8988T (cell line): Measurements from ENCODE around the gene GIGYF2.

Experiments used
- DNase-seq: peaks from one replicate; pipeline ENCODE4 v3.0.0; 2011

GIGYF2 gene

DNA sequence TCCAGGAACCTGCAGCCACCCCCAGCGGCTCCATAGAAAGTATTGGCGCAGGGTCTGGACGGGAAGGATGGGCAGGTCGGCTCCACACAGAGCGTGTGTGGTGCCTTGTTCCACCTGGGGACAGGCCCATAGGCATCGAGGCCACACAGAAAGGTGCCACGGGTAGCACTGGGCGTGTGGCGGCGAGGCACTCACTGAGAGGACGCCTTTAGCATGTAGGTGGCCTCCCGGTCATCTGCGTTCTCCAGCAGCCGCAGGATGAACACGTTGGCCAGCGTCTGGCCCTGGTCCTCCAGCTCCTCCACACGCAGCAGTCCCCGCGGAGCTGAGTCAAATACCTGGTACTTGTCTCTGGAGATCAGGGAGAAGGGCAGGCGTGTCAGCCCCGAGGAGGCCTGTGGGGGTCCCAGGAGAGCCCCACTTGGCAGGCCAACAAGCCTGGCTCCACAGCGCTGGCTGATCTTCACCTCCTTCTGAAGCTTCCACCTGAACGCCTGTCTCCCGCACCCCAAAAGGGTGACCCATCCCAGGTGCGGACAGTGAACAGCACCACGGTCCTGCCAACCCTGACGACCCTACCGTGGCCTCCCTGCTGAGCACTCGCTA is 186.1 kb downstream of the GIGYF2 start:
- no peak for DNase-seq

DNA sequence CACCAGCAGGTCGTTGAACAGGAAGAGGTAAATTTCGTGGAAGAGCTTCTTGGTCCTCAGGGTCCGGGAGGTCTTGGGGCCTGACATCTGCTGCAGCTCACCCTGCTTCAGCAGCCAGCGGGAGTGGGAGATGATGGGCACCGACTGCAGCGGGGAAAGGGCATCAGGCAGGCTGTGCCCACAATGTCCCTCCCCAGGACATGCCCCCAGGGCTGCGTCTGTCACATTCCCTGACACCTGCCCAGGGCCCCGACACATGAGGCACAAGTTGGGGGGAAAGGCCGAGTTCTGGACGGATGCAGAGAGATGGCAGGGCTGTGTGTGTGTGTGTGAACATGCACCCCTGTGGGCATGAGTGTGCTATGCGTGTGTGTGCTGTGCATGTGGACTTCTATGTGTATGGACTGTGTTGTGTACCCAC is 186.9 kb downstream of the GIGYF2 start:
- DNase-seq = no peak

DNA sequence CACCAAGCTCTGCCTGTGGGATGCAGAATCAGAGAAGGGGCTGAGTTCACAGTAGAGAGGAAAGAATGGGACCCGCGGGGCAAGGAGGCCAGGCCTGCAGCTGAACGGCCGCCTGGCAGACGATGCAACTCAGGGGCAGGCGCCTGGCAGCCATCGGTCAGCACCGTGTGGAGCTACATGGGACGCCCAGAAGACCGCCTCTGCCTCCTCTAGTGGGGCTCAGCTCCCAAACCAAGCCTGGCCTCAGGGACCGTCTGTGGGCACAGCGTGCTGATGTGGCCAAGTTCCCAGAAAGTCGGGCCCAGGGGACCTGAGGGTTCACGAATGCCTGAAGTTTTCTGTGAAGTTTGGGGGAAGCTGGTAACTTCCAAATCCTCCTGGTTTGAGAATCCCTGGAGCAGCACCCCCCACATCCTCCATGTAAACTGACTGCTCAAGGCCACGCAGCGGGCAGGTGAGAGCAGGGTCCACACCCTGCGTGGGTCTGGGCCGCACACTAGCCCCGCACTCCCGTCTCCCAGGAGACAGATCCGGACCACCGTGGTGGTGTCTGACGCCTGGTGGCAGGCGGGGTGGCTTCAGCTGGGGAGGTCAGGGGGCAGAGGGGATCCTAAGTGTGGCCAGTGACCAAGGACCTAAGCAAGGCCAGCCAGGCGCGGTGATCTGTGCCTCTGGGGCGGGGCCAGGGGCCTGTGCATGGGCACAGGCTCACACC is 187.6 kb downstream of the GIGYF2 start:
- no peak for DNase-seq

DNA sequence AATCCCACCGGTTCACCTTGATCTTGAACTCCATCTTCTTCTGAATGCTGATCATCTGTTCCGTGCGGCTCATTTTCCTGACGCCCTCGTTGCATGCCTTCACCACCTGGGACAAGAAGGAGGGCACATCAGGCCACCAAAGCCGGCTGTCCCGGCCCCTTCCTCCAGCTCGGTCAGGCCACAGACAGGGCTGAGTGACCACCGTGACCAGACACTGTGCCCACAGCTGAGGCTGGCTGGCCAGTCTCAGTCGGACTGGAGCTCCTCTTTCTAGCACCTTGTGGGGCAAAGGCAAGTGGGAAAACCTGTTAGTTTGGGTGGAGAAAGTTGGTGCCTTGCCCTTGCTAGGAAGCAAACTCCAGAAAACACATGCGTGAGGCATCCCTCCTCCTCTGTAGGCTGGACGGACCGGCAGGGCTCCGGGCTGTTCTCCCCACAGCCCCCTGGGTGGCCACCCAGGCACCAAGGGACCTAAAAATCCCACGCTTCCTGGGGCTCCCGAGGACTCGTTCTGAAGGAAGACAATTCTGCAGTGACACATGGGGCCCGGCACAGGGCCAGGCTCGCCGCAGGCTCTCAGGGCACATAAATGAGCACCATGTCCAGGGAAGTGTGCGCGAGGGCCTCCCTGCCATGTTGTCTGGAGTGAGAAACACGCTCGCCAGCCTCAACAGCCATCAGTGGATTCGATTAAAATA is 188.3 kb downstream of the GIGYF2 start:
- DNase-seq = no peak

DNA sequence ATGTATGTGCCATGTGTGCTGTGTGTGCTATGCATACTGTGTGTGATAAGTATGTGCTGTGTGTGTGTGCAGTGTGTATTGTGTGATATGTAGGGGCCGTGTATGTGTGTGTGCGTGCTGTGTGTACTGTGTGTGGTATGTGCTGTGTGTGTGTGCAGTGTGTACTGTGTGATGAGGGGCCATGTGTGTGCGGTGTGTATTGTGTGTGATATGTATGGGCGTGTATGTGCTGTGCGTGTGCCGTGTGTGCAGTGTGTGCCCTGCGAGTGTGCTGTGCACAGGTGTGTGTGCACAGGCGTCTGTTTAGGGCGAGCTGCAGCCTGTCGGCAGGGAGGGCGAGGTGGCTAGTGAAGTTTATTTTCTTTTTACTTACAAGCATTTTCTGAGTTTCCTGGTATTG is 189.0 kb downstream of the GIGYF2 start:
- no peak for DNase-seq

DNA sequence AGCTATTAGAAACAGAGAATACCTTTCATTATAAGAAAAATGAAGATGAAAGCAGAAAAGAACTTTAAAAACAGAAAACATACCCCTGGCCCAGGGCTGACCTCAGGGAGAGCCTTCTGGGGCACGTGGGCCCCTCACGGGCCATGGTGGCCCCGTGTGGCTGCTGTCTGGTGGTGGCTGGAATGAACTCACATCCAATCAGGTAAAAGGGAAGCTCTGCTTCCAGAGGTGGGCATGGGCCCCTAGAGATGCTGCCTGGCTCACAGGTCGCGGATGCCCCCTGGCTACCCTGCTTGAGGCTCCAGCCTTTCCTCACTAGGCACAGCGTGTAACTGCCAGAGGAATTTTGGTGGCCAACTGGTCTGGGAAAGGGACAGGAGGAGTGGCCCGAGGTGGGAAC is 189.5 kb downstream of the GIGYF2 start:
- no peak for DNase-seq

DNA sequence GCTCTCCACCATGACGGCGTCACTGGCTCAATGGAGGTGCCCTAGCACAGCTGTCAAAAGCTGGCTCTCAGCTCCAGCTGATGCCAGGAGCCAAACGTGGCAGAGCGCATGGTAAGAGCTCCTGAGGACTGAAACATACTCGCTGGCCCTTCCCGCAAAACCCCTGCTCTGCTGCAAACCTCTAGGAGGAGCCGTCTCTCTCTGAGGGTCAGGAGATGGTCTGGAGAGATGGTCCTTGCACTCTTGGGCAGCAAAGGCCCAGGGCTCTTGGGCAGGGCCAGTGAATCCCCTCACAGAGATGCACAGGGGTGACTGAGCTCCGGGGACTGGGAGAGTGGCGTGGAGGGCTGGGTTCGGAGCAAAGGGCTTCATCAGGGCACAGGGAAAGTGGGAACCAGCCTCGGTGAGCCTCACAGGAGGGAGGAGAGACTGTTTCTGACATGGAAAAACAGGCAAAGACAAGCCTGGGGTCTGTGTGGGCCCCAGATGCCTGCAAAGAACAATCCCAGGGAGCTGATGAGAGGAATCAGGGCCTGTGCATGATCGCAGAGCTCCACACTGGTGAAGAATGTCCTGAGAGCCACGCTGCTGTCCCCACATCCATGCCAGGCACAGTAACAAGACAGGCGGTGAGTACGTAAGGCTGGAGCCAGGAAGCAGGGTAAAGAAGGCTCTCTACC is 190.2 kb downstream of the GIGYF2 start:
- DNase-seq = no peak

DNA sequence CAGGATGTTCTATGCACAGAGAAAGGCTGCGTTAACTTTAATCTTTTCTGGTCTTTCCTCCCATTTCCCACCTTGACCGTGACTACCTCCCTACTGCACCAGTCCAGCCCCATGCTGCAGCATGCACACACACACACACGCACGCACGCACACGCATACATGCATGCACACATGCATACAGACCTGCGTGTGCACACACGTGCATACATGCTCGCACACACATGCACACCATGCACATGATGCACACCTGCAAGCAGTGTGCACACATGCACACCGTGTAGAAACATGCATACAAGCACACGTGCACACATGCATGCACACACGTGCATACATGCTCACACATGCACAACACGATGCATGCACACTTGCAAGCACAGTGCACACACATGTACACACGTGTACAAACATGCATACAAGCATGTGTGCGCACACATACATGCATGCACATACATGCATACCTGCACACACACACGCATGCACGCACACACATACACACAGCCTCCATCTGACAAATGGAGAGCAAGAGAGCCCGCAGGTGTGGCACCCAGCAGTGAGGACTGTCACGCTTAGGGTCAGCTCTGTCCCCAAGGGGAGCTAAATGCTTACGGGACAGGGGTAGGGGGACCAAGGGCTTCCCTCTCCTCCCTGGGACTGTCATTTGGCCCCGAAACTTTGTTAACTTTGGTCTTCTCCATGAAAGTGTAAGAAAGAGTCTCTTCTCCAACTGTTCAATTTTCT is 191.1 kb downstream of the GIGYF2 start:
- no peak for DNase-seq

DNA sequence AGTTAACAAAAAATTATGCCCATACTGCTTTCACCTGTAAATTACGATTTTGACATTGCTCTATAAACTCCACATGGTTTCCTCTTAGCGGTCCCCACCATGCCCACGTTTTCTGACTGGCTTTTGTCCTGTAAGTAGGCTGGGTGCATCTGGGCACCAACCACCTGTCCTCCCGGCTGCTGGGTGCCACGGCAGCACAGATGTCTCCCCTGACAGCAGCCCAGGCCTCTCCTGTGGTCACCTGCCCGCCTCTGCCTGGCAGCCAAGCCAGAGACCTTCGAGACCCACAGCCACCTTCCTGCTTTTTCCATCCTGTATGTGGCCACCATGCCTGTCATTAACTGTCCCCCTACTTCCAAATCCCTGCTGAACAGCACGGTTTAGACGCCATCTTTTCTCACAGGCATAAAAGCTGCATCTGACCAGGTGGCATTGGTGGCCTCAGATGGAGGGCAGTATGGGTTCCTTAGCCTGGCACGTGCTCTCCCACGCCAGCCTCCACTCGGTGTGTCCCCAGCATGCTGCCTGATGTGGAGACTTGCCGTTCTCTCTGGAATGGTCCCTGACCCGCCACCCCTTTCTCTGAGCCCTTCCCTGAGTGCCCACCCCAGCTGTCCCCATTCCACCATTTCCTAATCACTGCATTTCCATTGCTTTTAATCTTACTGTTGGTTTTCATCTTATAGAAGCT is 191.9 kb downstream of the GIGYF2 start:
- DNase-seq = no peak

DNA sequence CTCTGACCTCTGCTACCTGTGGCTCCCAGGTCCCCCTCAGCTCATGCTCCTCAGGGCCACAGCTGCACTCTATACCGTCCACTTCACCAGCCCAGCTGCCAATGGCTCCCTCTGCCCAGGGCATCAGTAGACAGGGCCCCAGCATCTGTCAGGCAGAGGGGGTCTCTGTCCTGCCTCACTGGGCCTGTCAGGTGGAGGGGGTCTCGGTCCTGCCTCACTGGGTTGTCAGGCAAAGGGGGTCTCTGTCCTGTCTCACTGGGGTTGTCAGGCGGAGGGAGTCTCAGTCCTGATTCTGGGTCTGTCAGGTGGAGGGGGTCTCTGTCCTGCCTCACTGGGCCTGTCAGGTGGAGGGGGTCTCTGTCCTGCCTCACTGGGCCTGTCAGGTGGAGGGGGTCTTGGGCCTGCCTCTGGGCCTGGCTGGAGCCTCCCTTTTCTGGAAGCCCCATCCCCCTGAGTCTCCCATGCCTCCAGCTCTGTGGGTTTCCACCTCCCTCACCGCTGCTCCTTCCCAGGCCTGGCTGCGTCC is 192.8 kb downstream of the GIGYF2 start:
- no peak for DNase-seq

DNA sequence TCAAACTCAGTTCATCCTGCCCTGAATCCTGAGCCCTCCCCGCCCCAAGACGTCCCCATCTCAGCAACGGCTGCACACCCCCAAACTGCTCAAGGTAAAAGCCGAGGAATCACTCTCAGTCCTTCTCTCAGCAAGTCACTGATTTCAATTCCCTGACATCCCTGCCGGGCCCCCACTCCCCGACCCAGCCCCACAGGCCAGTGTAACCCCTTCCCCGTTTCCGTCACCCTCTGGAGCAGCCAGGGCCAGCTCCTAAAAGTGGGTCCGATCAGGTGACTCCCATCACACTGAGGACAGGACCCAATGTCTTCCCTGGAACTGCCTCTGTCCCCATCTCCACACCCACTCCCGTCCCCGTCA is 193.4 kb downstream of the GIGYF2 start:
- no peak for DNase-seq

DNA sequence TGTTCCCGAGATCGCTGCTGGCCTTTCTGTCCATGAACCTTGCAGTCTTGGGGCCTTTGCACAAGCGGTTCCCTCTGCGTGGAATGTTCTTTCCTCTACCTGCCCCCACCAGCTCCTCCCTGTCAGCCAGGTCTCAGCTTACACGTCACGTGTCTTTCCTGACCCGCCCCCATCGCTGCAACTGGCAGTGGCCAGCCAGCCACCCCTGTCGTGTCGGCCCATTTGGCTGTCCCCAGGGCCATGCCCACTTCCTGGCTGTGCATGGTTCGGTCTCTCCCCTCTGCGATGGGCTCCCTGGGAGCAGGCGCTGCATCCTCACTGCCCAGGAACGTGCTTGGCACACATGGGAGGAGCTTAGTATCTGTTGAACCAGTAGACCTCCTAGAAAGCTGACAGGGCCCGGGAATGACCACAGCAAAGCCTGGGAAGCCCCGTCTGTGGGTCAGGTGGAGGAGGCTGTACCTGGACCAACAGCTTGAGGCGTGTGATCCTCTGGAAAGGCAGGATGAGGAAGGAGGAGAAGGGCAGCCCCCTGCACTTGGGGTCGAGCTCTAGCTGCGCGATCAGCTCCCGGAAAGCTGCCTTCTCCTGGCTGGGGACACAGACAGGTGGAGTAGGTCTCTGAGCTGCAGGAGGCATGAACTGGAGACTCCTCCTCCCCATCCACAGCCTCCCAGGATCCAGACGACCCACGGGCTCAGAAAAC is 193.9 kb downstream of the GIGYF2 start:
- no peak for DNase-seq

DNA sequence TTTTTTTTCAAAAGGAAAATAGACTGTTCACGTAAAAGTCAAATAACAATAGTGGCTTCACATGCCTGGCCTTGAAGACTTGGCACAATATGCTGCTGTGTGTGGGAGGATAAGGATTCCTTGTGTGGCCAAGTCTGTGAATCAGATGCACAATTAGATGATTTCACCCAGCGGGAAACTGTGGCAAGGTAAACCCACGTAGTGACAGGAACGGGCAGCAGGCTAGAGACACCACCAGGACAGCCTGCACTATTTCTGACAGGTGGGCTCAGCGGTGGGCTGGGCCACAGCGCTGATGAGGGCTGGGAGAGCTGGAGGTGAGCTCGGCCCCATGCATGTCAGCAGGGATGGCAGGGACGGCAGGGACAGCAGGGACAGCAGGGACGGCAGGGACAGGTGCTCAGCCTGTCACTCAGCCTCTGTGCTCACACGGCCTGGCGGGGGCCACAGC is 194.5 kb downstream of the GIGYF2 start:
- DNase-seq = no peak

DNA sequence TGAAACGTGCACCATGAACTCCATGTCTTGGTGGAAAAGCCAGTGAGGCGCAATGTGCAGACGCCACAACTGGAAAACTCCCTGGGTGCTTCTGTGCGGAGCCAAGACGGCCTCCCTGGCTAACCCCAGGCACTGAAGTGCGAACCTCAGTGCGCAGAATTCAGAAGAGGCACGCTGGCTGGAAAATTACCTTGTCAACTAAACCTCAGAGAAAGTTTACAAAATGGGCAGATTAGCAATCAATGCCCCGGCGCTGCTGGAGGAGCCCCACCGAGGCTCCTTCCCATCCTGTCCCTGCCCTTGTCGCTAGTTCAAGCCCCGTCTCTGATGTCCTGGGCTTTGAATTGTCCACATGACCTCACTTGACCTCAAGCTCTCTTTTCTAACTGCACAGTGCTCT is 195.1 kb downstream of the GIGYF2 start:
- no peak for DNase-seq

DNA sequence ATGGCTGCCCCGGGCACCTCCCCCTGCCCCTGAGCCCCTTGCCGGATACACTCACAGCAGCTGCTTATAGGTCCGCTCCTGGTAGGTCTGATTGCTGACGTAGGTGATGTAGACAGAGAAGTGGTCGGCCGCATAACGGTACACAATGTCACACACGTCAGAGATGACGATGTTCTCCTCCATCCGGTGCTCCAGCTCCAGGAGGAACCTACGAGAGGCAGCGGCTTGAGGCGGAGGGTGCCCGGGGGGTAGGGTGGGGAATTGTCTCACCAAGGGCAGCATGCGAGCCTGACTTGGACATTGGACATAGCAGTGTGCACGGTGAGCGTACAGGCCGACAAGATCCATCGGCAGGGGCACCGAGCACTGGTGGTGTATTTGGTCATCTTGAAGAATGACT is 195.7 kb downstream of the GIGYF2 start:
- DNase-seq = no peak

DNA sequence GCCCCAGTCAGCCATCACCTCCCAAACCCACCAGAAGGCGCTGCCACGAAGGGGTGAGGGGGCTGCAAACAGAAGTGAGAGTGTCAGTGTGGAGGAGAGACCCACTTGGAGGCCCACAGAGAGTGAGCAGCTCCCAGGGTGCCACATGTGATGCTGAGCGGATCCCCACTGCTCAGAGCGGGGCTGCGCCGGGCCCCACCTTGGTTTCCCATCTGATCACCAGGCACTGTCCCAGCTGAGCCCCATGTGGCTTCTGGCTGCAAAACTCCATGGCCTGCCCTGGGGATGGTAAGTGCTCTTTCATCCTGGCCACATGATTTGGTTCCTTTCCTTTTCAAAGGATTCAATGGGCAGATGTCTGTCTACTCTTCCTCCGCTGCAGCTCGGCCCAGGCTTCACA is 196.7 kb downstream of the GIGYF2 start:
- DNase-seq = no peak

DNA sequence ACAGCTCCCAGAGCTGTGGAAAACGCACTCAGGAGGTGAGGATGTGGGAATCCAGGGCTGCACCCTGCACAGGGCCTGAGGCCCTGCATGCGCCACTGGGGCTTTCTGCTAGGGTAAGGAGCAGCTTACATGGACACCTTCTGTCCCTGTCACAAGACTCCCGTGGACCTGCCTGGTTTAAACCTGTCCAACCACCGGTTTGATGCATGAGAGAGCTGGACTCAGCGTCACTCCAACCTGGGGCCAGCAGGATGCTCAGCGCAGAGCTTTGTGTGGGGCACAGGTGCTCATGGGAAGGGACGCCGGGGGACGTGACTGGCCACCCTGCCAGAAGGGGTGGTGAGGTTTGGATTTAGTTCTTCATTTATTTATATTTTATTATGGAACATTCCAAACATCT is 197.1 kb downstream of the GIGYF2 start:
- DNase-seq = no peak

DNA sequence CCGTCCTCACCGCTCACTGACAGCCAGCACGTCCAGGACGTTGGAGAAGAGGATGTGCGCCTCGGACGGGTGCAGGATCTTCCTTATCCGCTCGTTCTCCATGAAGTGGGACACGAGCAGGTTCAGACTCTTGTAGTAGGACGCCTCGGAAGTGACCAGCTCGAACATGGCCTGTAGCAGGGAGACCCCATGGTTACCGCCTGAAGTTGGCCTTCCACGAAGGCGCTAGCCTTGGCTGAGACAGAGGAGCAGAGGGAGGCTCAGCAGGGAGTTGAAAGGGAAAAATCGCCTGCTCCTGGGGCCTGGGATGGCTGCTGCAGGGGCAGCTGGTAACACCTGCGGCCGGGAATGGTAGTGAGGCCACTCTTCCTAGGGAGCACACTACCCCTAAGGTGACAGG is 197.6 kb downstream of the GIGYF2 start:
- no peak for DNase-seq

DNA sequence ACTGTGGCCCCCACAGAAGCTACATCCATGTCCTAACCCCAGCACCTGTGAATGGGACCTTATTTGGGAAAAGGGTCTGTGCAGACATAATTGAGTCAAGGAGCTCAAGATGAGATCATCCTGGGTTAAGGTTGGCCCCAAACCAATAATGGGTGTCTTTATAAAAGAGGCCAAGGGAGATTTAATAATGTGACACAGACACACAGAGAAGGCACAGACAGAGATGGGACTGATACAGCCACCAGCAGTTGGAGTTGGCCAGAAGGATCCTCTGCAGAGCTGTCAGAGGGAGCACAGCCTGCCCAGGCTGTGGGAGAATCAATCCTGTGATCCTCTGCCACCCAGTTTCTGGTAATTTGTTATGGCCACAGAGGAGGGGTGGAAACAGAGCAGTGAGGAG is 199.0 kb downstream of the GIGYF2 start:
- no peak for DNase-seq

DNA sequence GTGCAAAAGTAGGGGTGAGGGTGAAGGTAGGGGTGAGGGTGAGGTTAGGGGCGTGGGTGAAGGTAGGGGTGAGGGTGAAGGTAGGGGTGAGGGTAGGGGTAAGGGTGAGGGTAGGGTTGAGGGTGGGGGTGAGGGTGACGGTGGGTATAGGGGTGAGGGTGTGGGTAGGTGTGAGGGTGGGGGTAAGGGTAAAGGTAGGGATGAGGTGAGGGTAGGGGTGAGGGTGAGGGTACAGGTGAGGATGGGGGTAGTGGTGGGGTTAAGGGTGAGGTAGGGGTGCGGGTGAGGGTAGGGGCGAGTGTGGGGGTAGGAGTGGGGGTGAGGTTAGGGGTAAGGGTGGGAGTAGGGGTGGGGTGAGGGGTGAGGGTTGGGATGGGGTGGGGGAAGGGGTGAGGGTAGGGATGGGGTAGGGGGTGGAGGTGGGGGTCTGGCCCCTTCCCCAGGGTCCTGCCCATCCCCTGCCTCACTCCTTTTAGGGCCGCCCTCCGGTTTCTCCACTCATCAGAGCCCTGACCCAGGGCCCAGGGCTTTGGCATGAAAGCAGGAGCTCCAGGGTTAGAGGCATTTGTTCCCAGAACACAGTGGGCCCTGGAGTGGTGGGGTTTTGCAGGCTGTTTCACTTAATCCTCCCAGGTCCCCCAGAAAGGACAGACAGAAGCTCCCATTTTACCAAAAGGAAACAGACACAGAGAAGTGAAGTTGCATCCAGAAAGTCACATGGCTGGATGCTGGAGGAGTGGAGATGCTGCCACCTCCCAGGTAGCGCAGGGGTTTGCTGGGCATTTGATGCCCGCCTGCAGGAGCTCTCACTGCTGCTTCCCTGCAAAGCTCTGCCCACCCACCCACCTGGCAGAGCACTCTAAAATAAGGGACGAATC is 199.8 kb downstream of the GIGYF2 start:
- DNase-seq = no peak
